ENCODE data around the gene STAT2.
"Not testable (repeated sequence)": the region's sequence is repeated elsewhere in the genome, so short reads cannot be mapped to it uniquely, and the experiment has no call there.

Gene STAT2

GRCh38 chr12:56362130-56363059 lies 2.5 kb upstream of the STAT2 start, which contains the start of gene APOF:
APOF (minus strand) TSS chr12:56362857; CDS start chr12:56362745, 112 bp downstream.
- intact Hi-C loops (cut with DNase I), result loop anchor here (5.0 kb wide), 1 partner anchor 100 kb away; no protein-coding TSS in a partner anchor
- DNase-seq, result no peak

DNA sequence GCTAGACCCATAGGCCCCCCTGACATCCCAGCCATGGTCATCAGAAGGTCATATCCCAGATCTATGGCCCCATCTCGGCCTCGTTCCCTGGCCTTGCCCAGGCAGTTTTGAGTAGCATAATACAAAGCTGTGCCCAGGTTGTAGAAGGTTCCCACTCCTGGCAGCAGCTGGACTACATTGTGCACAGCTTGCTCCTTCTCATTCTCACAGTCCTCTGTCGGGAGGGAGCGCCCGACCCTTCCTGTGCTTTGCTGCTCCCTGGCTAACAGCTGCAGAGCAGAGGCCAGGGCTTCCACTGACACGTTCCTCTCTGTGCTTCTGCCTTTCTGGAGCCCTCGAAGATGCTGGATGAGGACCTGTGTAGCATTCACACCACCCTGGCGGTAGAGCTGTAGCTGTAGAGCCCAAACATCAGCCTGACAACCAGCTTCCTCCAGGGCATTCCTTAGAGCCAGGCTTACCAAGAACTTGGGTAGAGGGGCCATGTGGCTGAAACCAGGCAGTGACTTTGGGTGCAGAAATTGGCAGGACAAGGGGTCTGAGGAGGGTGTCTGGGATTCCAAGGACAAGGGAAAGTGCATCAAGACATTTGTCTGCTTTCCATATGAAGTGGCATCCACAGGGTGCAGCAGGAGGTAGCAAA lies 1.7 kb upstream of the STAT2 start:
- no peak for DNase-seq
- intact Hi-C loops (cut with DNase I), result loop anchor here (2.0 to 5.0 kb wide), 2 partner anchors 87 to 101 kb away; partner anchors contain the start of gene TIMELESS

- intact Hi-C loops (cut with DNase I), result no loop called here
- peak in 6 of 10 donors; percentile 16 to 83 (median 28) for DNase-seq
Observed at GRCh38 chr12:56358836-56359532, 923 bp downstream of the STAT2 start.

GRCh38 chr12:56351325-56351724 lies 8.6 kb downstream of the STAT2 start:
- intact Hi-C loops (cut with DNase I), result no loop called here
- no peak for DNase-seq

DNA sequence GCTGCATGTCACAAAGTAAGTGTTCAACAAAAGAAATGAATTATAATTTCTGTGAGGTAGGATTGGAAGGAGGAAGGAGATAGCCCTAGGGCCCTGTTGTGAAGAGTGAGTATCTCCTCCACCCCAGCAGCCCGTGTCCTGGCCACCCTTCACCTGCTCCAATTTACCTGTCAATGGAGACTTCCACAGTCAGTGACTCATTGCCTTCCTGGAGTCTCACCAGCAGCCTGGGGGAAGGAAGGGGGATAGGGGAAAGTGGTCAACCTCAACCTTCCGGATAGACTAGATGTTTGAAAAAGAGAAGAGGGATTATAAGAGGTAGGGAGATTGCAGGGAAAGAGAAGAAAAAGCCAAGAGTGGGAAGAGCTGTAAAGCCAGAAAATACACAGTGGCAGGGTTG lies 9.2 kb downstream of the STAT2 start:
- DNase-seq, result peak in 1 of 10 donors; percentile 17
- intact Hi-C loops (cut with DNase I), result no loop called here

DNA sequence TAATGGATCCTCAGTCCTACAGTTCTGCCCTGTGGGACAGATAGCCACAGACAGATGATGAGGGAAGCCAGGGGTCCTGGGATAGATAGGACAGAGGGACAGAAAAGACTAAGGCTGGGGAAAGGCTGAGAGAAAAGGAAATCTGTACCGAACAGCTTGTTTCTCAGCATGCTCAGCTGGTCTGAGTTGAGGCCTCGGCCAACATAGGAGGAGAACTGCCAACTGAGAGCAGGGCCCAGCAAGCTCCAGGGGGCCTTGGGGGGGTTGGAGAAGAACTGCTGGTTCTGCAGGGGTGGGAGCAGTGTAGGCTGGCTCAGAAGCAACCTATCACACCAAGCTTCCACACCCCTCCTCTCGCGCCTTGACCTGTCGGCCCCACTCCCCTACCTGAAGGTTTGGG lies 11.1 kb downstream of the STAT2 start:
- peak in 1 of 10 donors; percentile 4 for DNase-seq
- intact Hi-C loops (cut with DNase I), result no loop called here

GRCh38 chr12:56347255-56347654 lies 12.7 kb downstream of the STAT2 start:
- intact Hi-C loops (cut with DNase I), result not testable (repeated sequence)
- peak in 1 of 10 donors; percentile 43 for DNase-seq

DNA sequence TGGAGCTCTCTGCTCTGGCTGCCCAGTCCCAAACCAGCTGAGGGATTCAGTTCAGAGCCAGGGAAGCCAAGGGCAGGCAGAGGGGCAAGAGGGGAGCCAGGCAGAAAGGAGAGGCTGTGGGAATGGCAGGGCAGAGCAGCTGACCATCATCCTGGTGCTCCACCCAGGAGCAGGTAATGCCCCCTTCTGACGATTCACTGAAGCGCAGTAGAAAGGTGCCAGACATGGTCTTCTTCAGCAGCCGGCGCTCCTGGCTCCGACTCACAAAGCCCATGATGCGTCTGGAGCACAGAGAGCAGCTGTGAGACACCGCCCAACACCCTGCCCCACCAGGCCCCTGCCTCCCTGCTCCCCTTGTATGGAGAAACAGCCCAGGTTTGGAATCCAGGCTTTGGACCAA lies 13.2 kb downstream of the STAT2 start:
- DNase-seq, result peak in 1 of 10 donors; percentile 44
- intact Hi-C loops (cut with DNase I), result no loop called here

GRCh38 chr12:56342290-56342689 lies 17.6 kb downstream of the STAT2 start:
- DNase-seq; intact Hi-C loops (cut with DNase I): not testable (repeated sequence)

- no peak for DNase-seq
- intact Hi-C loops (cut with DNase I), result no loop called here
Observed at GRCh38 chr12:56341616-56342015, 18.3 kb downstream of the STAT2 start.

GRCh38 chr12:56339158-56339422 lies 20.8 kb downstream of the STAT2 start:
- intact Hi-C loops (cut with DNase I), result no loop called here
- no peak for DNase-seq

- DNase-seq, result no peak
- intact Hi-C loops (cut with DNase I), result no loop called here
Observed at GRCh38 chr12:56338308-56339157, 21.4 kb downstream of the STAT2 start, which contains the start of gene IL23A. IL23A (plus strand) TSS chr12:56338884; CDS start chr12:56339045, 161 bp downstream.

- DNase-seq, result no peak
- intact Hi-C loops (cut with DNase I), result no loop called here
Observed at GRCh38 chr12:56337753-56338251, 22.1 kb downstream of the STAT2 start.

DNA sequence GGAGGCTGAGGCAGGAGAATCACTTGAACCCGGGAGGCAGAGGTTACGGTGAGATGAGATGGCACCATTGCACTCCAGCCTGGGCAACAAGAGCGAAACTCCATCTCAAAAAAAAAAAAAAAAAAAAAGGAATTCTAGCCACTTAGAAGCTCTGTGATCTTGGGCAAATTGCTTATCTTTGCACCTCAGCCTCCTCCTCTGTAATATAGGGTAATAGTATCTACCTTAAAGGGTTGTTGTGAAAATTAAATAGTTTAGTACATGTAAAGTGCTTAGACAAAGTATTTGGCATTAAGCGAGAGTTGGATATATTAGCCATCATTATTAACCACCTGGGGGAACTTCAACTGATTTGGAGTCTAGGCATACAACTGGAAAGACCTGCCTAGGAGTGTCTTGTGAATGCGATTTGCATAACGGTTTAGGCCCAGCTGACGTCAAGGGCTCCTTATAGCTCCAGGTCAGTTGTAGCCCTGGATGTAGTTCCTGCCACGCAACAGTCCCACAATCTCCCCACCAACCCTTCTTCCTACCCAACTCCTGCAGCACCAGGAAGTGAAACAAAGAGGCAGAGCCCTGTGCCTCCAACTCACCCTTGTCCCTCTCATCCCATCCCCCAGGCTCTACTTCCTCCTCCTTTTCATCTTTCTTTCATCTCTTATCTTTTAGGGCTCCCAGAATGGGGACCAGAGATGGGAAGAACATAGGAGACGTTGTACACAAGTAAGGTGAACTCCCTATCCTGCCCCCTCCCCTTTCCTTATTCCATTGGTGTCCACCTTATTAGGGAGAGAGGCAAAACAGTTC lies 23.3 kb downstream of the STAT2 start:
- intact Hi-C loops (cut with DNase I), result no loop called here

DNA sequence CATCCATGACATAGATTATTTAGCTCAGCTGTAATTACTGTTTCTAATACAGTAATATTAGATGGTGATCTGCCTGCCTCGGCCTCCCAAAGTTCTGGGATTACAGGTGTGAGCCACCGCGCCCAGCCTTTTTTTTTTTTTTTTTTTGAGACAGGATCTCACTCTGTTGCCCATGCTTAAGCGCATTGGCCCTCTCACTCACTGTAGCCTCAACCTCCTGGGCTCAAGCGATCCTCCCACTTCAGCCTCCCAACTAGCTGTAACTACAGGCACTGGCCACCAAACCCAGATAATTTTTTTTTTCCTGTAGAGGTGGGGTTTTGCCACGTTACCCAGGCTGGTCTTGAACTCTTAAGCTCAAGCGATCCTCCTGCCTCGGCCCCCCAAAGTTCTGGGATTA lies 24.4 kb downstream of the STAT2 start:
- DNase-seq; intact Hi-C loops (cut with DNase I): not testable (repeated sequence)

More for the DNA sequence above, 23.3 kb downstream of the STAT2 start:
- no peak for DNase-seq

- intact Hi-C loops (cut with DNase I), result loop anchor here (1.0 kb wide), 1 partner anchor 130 kb away; no protein-coding TSS in a partner anchor
- no peak for DNase-seq
Observed at GRCh38 chr12:56334490-56334793, 25.5 kb downstream of the STAT2 start.

- intact Hi-C loops (cut with DNase I), result loop anchor here (1.0 kb wide), 1 partner anchor 130 kb away; no protein-coding TSS in a partner anchor
- peak; percentile 90 to 99 (median 94) for DNase-seq
Observed at GRCh38 chr12:56333679-56334489, 26.0 kb downstream of the STAT2 start, which contains the start of gene PAN2. PAN2 (minus strand) TSS chr12:56334000; CDS start chr12:56333094, 906 bp downstream.

GRCh38 chr12:56333197-56333678 lies 26.7 kb downstream of the STAT2 start:
- intact Hi-C loops (cut with DNase I), result no loop called here
- peak in 1 of 10 donors; percentile 27 for DNase-seq
